ENCODE results near the gene CALM3. TPM values are rescaled to one million over a fixed set of nuclear protein-coding genes. Genes with fewer than 3 reads are reported as not detected.
A peak's percentile ranks its signal among the peaks of the same experiment; 100 is the strongest.

The CALM3 gene
- total RNA-seq, 1 donor from 2014 or later: 373 TPM

DNA sequence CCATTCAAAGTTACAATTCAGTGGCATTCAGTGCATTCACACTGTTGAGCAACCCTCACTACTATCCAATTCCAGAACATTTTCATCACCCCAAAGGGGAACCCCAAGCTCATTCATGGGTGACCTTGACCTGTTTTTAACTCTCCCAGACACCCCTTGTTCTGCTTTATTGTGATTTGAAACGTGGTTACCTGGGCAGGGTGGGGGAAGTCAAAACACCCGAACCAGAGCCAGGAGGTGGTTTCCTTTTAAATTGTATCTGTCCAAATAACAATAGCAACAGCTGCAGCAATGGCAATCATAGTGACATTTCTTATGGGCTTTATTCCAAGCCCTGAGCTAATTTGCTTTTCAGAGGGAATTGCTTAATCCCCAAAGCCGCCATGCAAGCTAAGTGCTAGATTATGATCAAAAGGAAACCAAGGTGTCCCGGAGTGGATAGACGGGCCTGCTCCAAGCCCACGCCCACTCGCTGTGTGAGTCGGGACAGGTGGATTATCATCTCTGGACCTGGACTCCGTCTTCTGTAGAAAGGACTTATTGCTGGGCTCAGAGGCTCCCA is 17.6 kb downstream of the CALM3 start:
- H3K4me3 ChIP-seq: no peak overlapping the region
- H3K9me3 Mint-ChIP-seq: no peaks in the 10 kb centered on the region
- no peak overlapping the region for H3K27ac ChIP-seq
- H3K4me1 ChIP-seq: peaks cover 12% of the 10 kb centered on the region
- H3K4me3 Mint-ChIP-seq: no peak overlapping the region
- no peak for DNase-seq (ENCODE audit: low spot score)
- no peak overlapping the region for H3K4me2 ChIP-seq
- H3K9ac ChIP-seq: no peak overlapping the region
- no peaks in the 10 kb centered on the region for H4K20me1 ChIP-seq (ENCODE audit: low read depth)
- no peak overlapping the region for H3K27ac Mint-ChIP-seq
- H3K79me2 ChIP-seq (ENCODE audit: low read depth): no peaks in the 10 kb centered on the region
- no peaks in the 10 kb centered on the region for H3K36me3 ChIP-seq
- TF ChIP-seq EZH2phosphoT487 (IDR thresholded peaks at IDR 0.05): no peak
- TF ChIP-seq EZH2 (IDR thresholded peaks at IDR 0.05): no peak
- TF ChIP-seq, protein P1, sequence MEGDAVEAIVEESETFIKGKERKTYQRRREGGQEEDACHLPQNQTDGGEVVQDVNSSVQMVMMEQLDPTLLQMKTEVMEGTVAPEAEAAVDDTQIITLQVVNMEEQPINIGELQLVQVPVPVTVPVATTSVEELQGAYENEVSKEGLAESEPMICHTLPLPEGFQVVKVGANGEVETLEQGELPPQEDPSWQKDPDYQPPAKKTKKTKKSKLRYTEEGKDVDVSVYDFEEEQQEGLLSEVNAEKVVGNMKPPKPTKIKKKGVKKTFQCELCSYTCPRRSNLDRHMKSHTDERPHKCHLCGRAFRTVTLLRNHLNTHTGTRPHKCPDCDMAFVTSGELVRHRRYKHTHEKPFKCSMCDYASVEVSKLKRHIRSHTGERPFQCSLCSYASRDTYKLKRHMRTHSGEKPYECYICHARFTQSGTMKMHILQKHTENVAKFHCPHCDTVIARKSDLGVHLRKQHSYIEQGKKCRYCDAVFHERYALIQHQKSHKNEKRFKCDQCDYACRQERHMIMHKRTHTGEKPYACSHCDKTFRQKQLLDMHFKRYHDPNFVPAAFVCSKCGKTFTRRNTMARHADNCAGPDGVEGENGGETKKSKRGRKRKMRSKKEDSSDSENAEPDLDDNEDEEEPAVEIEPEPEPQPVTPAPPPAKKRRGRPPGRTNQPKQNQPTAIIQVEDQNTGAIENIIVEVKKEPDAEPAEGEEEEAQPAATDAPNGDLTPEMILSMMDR (IDR thresholded peaks at IDR 0.05): no peak
- H2AFZ ChIP-seq (replicated peaks): no peak overlapping the region
- H3F3A ChIP-seq (ENCODE audit: low read depth): peaks cover 8% of the 10 kb centered on the region
- H3K9me3 ChIP-seq (ENCODE audit: low read depth): no peaks in the 10 kb centered on the region
- peaks cover 10% of the 10 kb centered on the region for H3K27me3 Mint-ChIP-seq (ENCODE audit: insufficient read depth, low read depth)
- H3K27me3 ChIP-seq: no peaks in the 10 kb centered on the region
- no peaks in the 10 kb centered on the region for H3K36me3 Mint-ChIP-seq
- H3K4me1 Mint-ChIP-seq: peaks cover 34% of the 10 kb centered on the region

DNA sequence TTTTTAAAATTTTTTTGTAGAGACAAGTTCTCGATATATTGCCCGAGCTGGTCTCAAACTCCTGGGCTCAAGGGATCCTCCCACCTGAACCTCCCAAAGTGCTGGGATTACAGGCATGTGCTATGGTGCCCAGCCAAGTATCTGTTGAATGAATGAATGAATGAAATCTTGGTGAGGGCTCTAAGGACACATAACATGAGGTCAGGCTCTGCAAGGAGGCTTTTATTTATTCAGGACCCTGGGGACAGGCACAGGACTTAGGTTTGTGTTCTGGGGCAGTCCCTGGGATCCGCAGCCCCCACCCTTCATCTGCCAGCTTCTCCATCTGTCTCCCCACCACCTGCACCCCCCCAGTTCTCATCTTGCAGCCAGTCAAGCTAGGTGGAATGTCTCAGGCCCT is 19.1 kb downstream of the CALM3 start:
- TF ChIP-seq, protein P1 (IDR thresholded peaks at IDR 0.05): no peak
- TF ChIP-seq EZH2phosphoT487 (IDR thresholded peaks at IDR 0.05): no peak
- TF ChIP-seq EZH2 (IDR thresholded peaks at IDR 0.05): no peak
- H3K36me3 Mint-ChIP-seq: no peaks in the 10 kb centered on the region
- H2AFZ ChIP-seq (replicated peaks): no peak overlapping the region
- H3K4me3 ChIP-seq: no peak overlapping the region
- no peaks in the 10 kb centered on the region for H3K36me3 ChIP-seq
- no peaks in the 10 kb centered on the region for H3K79me2 ChIP-seq (ENCODE audit: low read depth)
- DNase-seq (ENCODE audit: low spot score): no peak
- no peaks in the 10 kb centered on the region for H3K27me3 ChIP-seq
- peak overlapping the region; percentile 28 for H3K4me3 Mint-ChIP-seq
- H3K27ac Mint-ChIP-seq: no peak overlapping the region
- no peaks in the 10 kb centered on the region for H3K9me3 Mint-ChIP-seq
- no peak overlapping the region for H3K4me2 ChIP-seq
- no peak overlapping the region for H3K27ac ChIP-seq
- H3K9me3 ChIP-seq (ENCODE audit: low read depth): no peaks in the 10 kb centered on the region
- peaks cover 12% of the 10 kb centered on the region for H3K4me1 ChIP-seq
- H3K4me1 Mint-ChIP-seq: peaks cover 31% of the 10 kb centered on the region
- no peaks in the 10 kb centered on the region for H4K20me1 ChIP-seq (ENCODE audit: low read depth)
- no peak overlapping the region for H3K9ac ChIP-seq
- peaks cover 13% of the 10 kb centered on the region for H3K27me3 Mint-ChIP-seq (ENCODE audit: insufficient read depth, low read depth)
- peaks cover 6% of the 10 kb centered on the region for H3F3A ChIP-seq (ENCODE audit: low read depth)

DNA sequence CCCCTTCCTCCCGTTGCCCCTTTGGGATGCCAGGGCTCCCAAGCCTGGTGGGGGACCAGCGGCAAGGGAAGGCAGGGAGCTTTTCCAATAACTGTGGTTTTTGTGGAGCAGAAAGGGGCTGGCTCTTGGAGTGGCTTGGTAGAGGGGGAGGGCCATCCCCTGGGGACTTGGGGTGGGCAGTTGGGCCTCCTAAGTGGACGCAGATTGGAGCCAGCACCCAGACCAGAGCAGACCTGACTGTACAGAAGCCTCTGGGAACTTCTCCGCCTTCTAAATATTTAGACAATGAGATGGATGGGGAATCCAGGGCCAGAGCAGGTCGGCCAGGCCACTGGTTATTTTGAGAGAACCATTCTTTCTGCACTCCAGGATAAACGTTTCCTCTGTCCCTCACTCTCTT is 19.6 kb downstream of the CALM3 start:
- no peak overlapping the region for H3K27ac ChIP-seq
- H3K4me2 ChIP-seq: peak overlapping the region; percentile 38
- peaks cover 31% of the 10 kb centered on the region for H3K4me1 Mint-ChIP-seq
- no peaks in the 10 kb centered on the region for H3K79me2 ChIP-seq (ENCODE audit: low read depth)
- no peak for DNase-seq (ENCODE audit: low spot score)
- no peaks in the 10 kb centered on the region for H3K36me3 ChIP-seq
- no peaks in the 10 kb centered on the region for H3K27me3 ChIP-seq
- H3K27ac Mint-ChIP-seq: peak overlapping the region; percentile 88
- peak overlapping the region; percentile 97 for H2AFZ ChIP-seq (replicated peaks)
- H3K4me3 Mint-ChIP-seq: peak overlapping the region; percentile 28
- no peaks in the 10 kb centered on the region for H3K9me3 Mint-ChIP-seq
- no peaks in the 10 kb centered on the region for H3K36me3 Mint-ChIP-seq
- no peak overlapping the region for H3K4me3 ChIP-seq
- no peak for TF ChIP-seq EZH2phosphoT487 (IDR thresholded peaks at IDR 0.05)
- TF ChIP-seq EZH2 (IDR thresholded peaks at IDR 0.05): no peak
- TF ChIP-seq, protein P1 (IDR thresholded peaks at IDR 0.05): no peak
- H3K9ac ChIP-seq: peak overlapping the region; percentile 37
- peaks cover 12% of the 10 kb centered on the region for H3K4me1 ChIP-seq
- no peaks in the 10 kb centered on the region for H4K20me1 ChIP-seq (ENCODE audit: low read depth)
- H3F3A ChIP-seq (ENCODE audit: low read depth): peaks cover 6% of the 10 kb centered on the region
- H3K9me3 ChIP-seq (ENCODE audit: low read depth): no peaks in the 10 kb centered on the region
- peaks cover 13% of the 10 kb centered on the region for H3K27me3 Mint-ChIP-seq (ENCODE audit: insufficient read depth, low read depth)
